ENCODE results near the gene FRK.

Gene FRK

DNA sequence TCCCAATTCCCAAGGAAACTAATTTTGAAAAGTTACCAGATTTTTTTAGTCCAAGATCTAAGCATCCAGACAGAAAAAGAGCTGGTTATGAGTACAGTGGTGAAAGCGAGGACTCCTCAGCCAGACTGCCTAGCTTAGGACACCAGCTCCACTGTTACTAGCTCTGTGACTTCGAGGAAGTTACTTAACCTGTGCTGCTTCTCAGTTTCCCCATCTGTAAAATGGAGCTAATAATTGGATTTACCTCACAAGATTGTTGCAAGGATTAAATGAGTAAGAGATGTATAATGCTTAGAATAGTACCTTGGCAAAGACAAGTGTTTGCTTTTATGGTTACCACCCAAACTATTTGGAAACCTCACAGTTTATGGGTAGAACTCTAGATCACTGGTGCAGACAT lies 41.1 kb upstream of the FRK start:
- Histone ChIP-seq H4K8ac (ENCODE audit: low read depth, low read length) (no peak overlapping the region), H3K79me2 (ENCODE audit: control insufficient read depth, insufficient read depth, low read length) (peaks cover 4% of the 10 kb centered on the region), H3K27me3 (ENCODE audit: insufficient read depth, low read length, poor library complexity) (no peaks in the 10 kb centered on the region), H3K36me3 (ENCODE audit: control insufficient read depth, insufficient read depth, low read length) (no peaks in the 10 kb centered on the region), H3K4me1 (ENCODE audit: control insufficient read depth, low read depth, low read length) (no peaks in the 10 kb centered on the region), H2BK120ac (ENCODE audit: low read depth, low read length) (no peak overlapping the region), H3K18ac (ENCODE audit: low read length) (no peak overlapping the region), H3K23ac (ENCODE audit: low read length) (no peak overlapping the region), H3K79me1 (ENCODE audit: low read length) (peaks cover 21% of the 10 kb centered on the region), H3K4me3 (ENCODE audit: low read length) (no peak overlapping the region), H4K5ac (ENCODE audit: low read length) (no peak overlapping the region), H2AK5ac (ENCODE audit: low read length) (no peak overlapping the region), H3K4me2 (ENCODE audit: low read length) (peak overlapping the region; percentile 61), H2BK15ac (replicated peaks; ENCODE audit: low read depth) (no peak overlapping the region), H3K56ac (ENCODE audit: low read length) (peak overlapping the region; percentile 99), H3K9ac (ENCODE audit: low read length) (peak overlapping the region; percentile 84), H3K4ac (ENCODE audit: low read depth, low read length) (no peak overlapping the region), H2BK5ac (ENCODE audit: low read length) (no peak overlapping the region), H3K27ac (ENCODE audit: low read depth, low read length) (no peak overlapping the region)
- no CpG with 5 or more reads among the region's 2 CpGs for WGBS (ENCODE audit: extremely low coverage, insufficient coverage, low lambda C conversion rate)
- no peak for DNase-seq

GRCh38 chr6:116101302-116101718 lies 40.6 kb upstream of the FRK start:
- WGBS (ENCODE audit: extremely low coverage, insufficient coverage, low lambda C conversion rate), result no CpG with 5 or more reads among the region's 12 CpGs
- Histone ChIP-seq H2BK120ac (ENCODE audit: low read depth, low read length) (no peak overlapping the region), H3K4me1 (ENCODE audit: control insufficient read depth, low read depth, low read length) (no peaks in the 10 kb centered on the region), H3K23ac (ENCODE audit: low read length) (no peak overlapping the region), H3K36me3 (ENCODE audit: control insufficient read depth, insufficient read depth, low read length) (no peaks in the 10 kb centered on the region), H3K4me3 (ENCODE audit: low read length) (peak overlapping the region; percentile 94), H3K9ac (ENCODE audit: low read length) (peak overlapping the region; percentile 84), H3K56ac (ENCODE audit: low read length) (peak overlapping the region; percentile 99), H4K8ac (ENCODE audit: low read depth, low read length) (no peak overlapping the region), H3K4me2 (ENCODE audit: low read length) (peak overlapping the region; percentile 61), H2BK5ac (ENCODE audit: low read length) (no peak overlapping the region), H2AK5ac (ENCODE audit: low read length) (no peak overlapping the region), H2BK15ac (replicated peaks; ENCODE audit: low read depth) (no peak overlapping the region), H3K79me2 (ENCODE audit: control insufficient read depth, insufficient read depth, low read length) (peaks cover 4% of the 10 kb centered on the region), H3K27me3 (ENCODE audit: insufficient read depth, low read length, poor library complexity) (no peaks in the 10 kb centered on the region), H4K5ac (ENCODE audit: low read length) (no peak overlapping the region), H3K79me1 (ENCODE audit: low read length) (peaks cover 21% of the 10 kb centered on the region), H3K18ac (ENCODE audit: low read length) (no peak overlapping the region), H3K27ac (ENCODE audit: low read depth, low read length) (no peak overlapping the region), H3K4ac (ENCODE audit: low read depth, low read length) (no peak overlapping the region)
- DNase-seq, result no peak

DNA sequence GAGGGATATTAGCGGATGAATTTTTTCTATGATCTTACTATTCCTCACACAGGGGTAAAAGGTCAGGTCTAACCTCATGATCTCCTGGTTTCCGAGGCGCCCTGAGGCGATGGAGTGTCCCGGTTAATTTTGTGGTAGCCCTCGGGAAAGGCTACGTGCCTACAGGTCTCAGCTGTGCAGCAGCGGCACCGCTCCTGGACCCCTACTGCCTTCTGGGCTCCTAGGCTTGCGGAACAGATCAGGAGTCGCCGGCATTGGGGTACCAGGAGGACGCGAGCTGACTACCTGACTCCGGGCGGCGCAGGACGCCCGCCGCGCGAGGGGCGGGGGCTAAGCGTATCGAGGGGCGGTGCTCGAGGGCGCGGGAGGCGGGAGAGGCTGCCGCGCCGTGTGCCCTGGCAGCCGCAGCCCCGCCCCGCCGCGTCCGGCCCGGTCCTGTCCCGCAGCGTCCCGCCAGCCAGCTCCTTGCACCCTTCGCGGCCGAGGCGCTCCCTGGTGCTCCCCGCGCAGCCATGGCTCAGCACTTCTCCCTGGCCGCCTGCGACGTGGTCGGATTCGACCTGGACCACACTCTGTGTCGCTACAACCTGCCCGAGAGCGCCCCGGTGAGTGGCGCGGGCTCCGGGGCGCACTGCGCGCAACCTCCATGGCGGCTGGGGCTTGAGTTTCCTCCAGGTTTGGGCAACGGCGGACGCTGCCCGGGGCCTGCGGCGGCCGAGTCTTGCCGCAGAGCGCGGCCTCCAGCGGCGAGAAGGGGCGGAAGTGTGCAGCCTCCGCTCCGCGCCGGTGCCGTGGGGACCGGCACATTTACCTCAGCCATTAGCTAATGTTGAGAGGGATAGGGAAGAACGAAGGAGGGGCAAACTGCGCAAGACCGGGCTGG lies 40.0 kb upstream of the FRK start, which contains the start of gene NT5DC1:
TSS of gene NT5DC1 (plus strand) at position 435 of the 883 bp plus-strand sequence. CDS start at position 513, 78 bp downstream.
- H2AK5ac ChIP-seq (ENCODE audit: low read length), result no peak within 1 kb of the TSS
- H3K79me1 ChIP-seq (ENCODE audit: low read length), result peaks cover 21% of the 10 kb centered on the region
- H3K36me3 ChIP-seq (ENCODE audit: control insufficient read depth, insufficient read depth, low read length), result no peaks in the 10 kb centered on the region
- peak within 1 kb of the TSS; percentile 25 for H3K4ac ChIP-seq (ENCODE audit: low read depth, low read length)
- H3K23ac ChIP-seq (ENCODE audit: low read length), result peak within 1 kb of the TSS; percentile 94
- H3K4me1 ChIP-seq (ENCODE audit: control insufficient read depth, low read depth, low read length), result no peaks in the 10 kb centered on the region
- peak within 1 kb of the TSS; percentile 66 for H2BK5ac ChIP-seq (ENCODE audit: low read length)
- no peak within 1 kb of the TSS for H4K5ac ChIP-seq (ENCODE audit: low read length)
- peak within 1 kb of the TSS; percentile 99 for H3K56ac ChIP-seq (ENCODE audit: low read length)
- H2BK15ac ChIP-seq (replicated peaks; ENCODE audit: low read depth), result no peak within 1 kb of the TSS
- peak within 1 kb of the TSS; percentile 22 for H3K18ac ChIP-seq (ENCODE audit: low read length)
- H3K9ac ChIP-seq (ENCODE audit: low read length), result peak within 1 kb of the TSS; percentile 92
- H2BK120ac ChIP-seq (ENCODE audit: low read depth, low read length), result no peak within 1 kb of the TSS
- no CpG with 5 or more reads among the region's 87 CpGs for WGBS (ENCODE audit: extremely low coverage, insufficient coverage, low lambda C conversion rate)
- peak within 1 kb of the TSS; percentile 86 for H3K4me2 ChIP-seq (ENCODE audit: low read length)
- H3K27me3 ChIP-seq (ENCODE audit: insufficient read depth, low read length, poor library complexity), result no peaks in the 10 kb centered on the region
- DNase-seq, result peak; percentile 90
- H3K4me3 ChIP-seq (ENCODE audit: low read length), result peak within 1 kb of the TSS; percentile 94
- H4K8ac ChIP-seq (ENCODE audit: low read depth, low read length), result no peak within 1 kb of the TSS
- H3K27ac ChIP-seq (ENCODE audit: low read depth, low read length), result peak within 1 kb of the TSS; percentile 87
- peaks cover 4% of the 10 kb centered on the region for H3K79me2 ChIP-seq (ENCODE audit: control insufficient read depth, insufficient read depth, low read length)

DNA sequence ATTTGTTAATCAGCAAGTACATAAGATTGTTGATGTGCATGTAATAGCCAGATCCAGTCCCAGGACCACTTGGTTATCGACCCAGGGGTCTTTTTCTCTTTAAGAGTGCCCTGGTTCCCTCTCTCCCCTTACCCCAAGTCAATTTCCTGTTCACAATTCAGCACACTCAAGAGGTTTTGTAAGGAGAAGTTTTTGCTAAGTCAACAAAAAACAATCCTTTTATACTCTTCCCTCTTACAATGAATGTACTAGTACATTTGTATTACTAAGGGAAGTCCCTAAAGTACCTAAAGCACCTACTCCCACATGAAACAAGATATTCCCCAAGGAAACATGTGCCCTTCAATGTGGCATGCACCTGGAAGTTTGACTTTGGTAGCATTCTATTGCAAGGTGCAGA lies 38.3 kb upstream of the FRK start:
- H3K27ac ChIP-seq (ENCODE audit: low read depth, low read length), result no peak overlapping the region
- no peaks in the 10 kb centered on the region for H3K4me1 ChIP-seq (ENCODE audit: control insufficient read depth, low read depth, low read length)
- H3K9ac ChIP-seq (ENCODE audit: low read length), result no peak overlapping the region
- H3K79me2 ChIP-seq (ENCODE audit: control insufficient read depth, insufficient read depth, low read length), result peaks cover 2% of the 10 kb centered on the region
- no peak overlapping the region for H3K4me3 ChIP-seq (ENCODE audit: low read length)
- peaks cover 16% of the 10 kb centered on the region for H3K79me1 ChIP-seq (ENCODE audit: low read length)
- H2BK15ac ChIP-seq (replicated peaks; ENCODE audit: low read depth), result no peak overlapping the region
- no peak overlapping the region for H3K4ac ChIP-seq (ENCODE audit: low read depth, low read length)
- no CpG with 5 or more reads among the region's 1 CpG for WGBS (ENCODE audit: extremely low coverage, insufficient coverage, low lambda C conversion rate)
- no peak overlapping the region for H2BK120ac ChIP-seq (ENCODE audit: low read depth, low read length)
- H3K4me2 ChIP-seq (ENCODE audit: low read length), result no peak overlapping the region
- H2BK5ac ChIP-seq (ENCODE audit: low read length), result no peak overlapping the region
- H3K36me3 ChIP-seq (ENCODE audit: control insufficient read depth, insufficient read depth, low read length), result no peaks in the 10 kb centered on the region
- no peak overlapping the region for H4K5ac ChIP-seq (ENCODE audit: low read length)
- no peak overlapping the region for H2AK5ac ChIP-seq (ENCODE audit: low read length)
- H3K27me3 ChIP-seq (ENCODE audit: insufficient read depth, low read length, poor library complexity), result no peaks in the 10 kb centered on the region
- no peak for DNase-seq
- H3K56ac ChIP-seq (ENCODE audit: low read length), result no peak overlapping the region
- no peak overlapping the region for H3K18ac ChIP-seq (ENCODE audit: low read length)
- no peak overlapping the region for H3K23ac ChIP-seq (ENCODE audit: low read length)
- no peak overlapping the region for H4K8ac ChIP-seq (ENCODE audit: low read depth, low read length)

DNA sequence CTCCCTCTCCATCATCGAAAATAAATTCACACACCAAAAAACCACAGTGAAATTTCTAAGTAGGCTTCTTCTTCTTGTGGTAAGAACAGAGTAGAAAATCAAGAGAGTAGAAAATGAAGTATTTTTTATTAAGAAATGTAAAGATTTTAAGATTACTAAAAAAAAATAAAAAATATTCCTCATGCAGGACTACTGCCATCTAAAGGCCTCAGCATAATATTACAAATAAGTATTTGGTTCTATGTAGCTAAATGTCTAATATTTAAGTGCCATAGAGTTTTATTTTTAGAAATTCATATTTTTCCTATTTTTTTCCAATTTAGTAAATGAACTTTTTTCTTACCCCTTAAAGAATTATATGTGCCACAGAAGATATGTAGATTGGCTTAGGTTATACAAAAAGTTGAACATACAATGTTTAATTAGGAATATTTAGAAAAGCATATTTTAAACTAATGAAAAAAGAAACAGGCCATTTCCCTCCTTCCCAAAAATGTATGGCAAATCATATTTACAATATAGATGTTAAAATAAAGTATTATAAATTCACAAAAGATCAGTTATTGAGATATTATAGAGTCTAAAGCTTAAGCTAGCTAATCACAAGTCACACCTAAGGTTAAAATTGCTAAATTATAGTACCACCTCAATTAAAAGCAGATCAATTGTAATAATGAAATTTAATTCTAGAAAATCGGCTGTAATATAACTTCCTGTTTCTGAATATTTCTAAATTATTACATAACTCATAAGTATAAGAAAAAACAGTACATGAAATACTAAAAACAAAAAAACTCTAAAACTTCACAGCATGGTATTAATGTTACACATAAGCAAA lies 36.5 kb upstream of the FRK start:
- no peaks in the 10 kb centered on the region for H3K79me2 ChIP-seq (ENCODE audit: control insufficient read depth, insufficient read depth, low read length)
- H2BK15ac ChIP-seq (replicated peaks; ENCODE audit: low read depth), result no peak overlapping the region
- H3K4me2 ChIP-seq (ENCODE audit: low read length), result no peak overlapping the region
- no peaks in the 10 kb centered on the region for H3K36me3 ChIP-seq (ENCODE audit: control insufficient read depth, insufficient read depth, low read length)
- no peak overlapping the region for H3K18ac ChIP-seq (ENCODE audit: low read length)
- H3K27ac ChIP-seq (ENCODE audit: low read depth, low read length), result no peak overlapping the region
- H4K8ac ChIP-seq (ENCODE audit: low read depth, low read length), result no peak overlapping the region
- H4K5ac ChIP-seq (ENCODE audit: low read length), result no peak overlapping the region
- no peak for DNase-seq
- no peak overlapping the region for H3K23ac ChIP-seq (ENCODE audit: low read length)
- no peak overlapping the region for H2AK5ac ChIP-seq (ENCODE audit: low read length)
- H3K9ac ChIP-seq (ENCODE audit: low read length), result no peak overlapping the region
- peaks cover 6% of the 10 kb centered on the region for H3K79me1 ChIP-seq (ENCODE audit: low read length)
- H3K56ac ChIP-seq (ENCODE audit: low read length), result no peak overlapping the region
- H3K4me3 ChIP-seq (ENCODE audit: low read length), result no peak overlapping the region
- no peak overlapping the region for H3K4ac ChIP-seq (ENCODE audit: low read depth, low read length)
- H3K4me1 ChIP-seq (ENCODE audit: control insufficient read depth, low read depth, low read length), result no peaks in the 10 kb centered on the region
- no peaks in the 10 kb centered on the region for H3K27me3 ChIP-seq (ENCODE audit: insufficient read depth, low read length, poor library complexity)
- H2BK5ac ChIP-seq (ENCODE audit: low read length), result no peak overlapping the region
- WGBS (ENCODE audit: extremely low coverage, insufficient coverage, low lambda C conversion rate), result no CpG with 5 or more reads among the region's 2 CpGs
- H2BK120ac ChIP-seq (ENCODE audit: low read depth, low read length), result no peak overlapping the region

Data from mesendoderm (in vitro differentiated cells).